VCaP (cell line): Measurements from ENCODE around the gene RASAL2.

Experiments used
- H3K27ac ChIP-seq: fragments of 450-650 bp; 2 replicates; pipeline ENCODE4 v1.5.1; 2017
- CTCF ChIP-seq: fragments of 450-650 bp; conservative IDR thresholded peaks from 2 replicates; pipeline ENCODE4 v1.5.1; 2017; ENCODE audit warnings: mild to moderate bottlenecking, moderate library complexity

The RASAL2 gene

GRCh38 chr1:178061620-178062019 lies 32.3 kb upstream of the RASAL2 start:
- no peak for TF ChIP-seq CTCF
- no peak overlapping the region for H3K27ac ChIP-seq

- H3K27ac ChIP-seq = no peak overlapping the region
- no peak for TF ChIP-seq CTCF
Measured at GRCh38 chr1:178064191-178064821, 29.6 kb upstream of the RASAL2 start.

GRCh38 chr1:178065250-178065649 lies 28.7 kb upstream of the RASAL2 start:
- TF ChIP-seq CTCF = no peak
- H3K27ac ChIP-seq = no peak overlapping the region

GRCh38 chr1:178066296-178066907 lies 27.5 kb upstream of the RASAL2 start:
- TF ChIP-seq CTCF = no peak
- H3K27ac ChIP-seq = no peak overlapping the region

GRCh38 chr1:178066908-178067614 lies 26.8 kb upstream of the RASAL2 start:
- TF ChIP-seq CTCF = no peak
- no peak overlapping the region for H3K27ac ChIP-seq

GRCh38 chr1:178071811-178072210 lies 22.1 kb upstream of the RASAL2 start:
- no peak overlapping the region for H3K27ac ChIP-seq
- no peak for TF ChIP-seq CTCF

GRCh38 chr1:178072326-178072725 lies 21.6 kb upstream of the RASAL2 start:
- no peak for TF ChIP-seq CTCF
- no peak overlapping the region for H3K27ac ChIP-seq
